Measurements from ENCODE around the gene ZNF341. TPM values are rescaled to one million over a fixed set of nuclear protein-coding genes. Genes with fewer than 3 reads are reported as not detected.

Gene ZNF341
- total and polyA plus RNA-seq, 2 experiments from 2014 or later = 4.3 to 6.1 TPM

- no peak overlapping the region for H3K27ac ChIP-seq (ENCODE audit: low read depth)
- ATAC-seq = no peak
- H3K36me3 Mint-ChIP-seq (ENCODE audit: low read depth) = peaks cover 27% of the 10 kb centered on the region
- H2AFZ ChIP-seq = no peak overlapping the region
- no peaks in the 10 kb centered on the region for H3K79me2 ChIP-seq (replicated peaks; ENCODE audit: insufficient read depth)
- peaks cover 21% of the 10 kb centered on the region for H3K9me3 Mint-ChIP-seq
- no peaks in the 10 kb centered on the region for H3K27me3 ChIP-seq (ENCODE audit: insufficient read depth)
- H4K20me1 ChIP-seq (replicated peaks; ENCODE audit: insufficient read depth) = no peaks in the 10 kb centered on the region
- peaks cover 6% of the 10 kb centered on the region for H3K27me3 Mint-ChIP-seq (ENCODE audit: insufficient read depth, low read depth, poor library complexity)
- peaks cover 5% of the 10 kb centered on the region for H3K4me1 Mint-ChIP-seq
- no peak overlapping the region for H3K4me3 Mint-ChIP-seq
- DNase-seq (ENCODE audit: low spot score) = no peak
- H3K4me1 ChIP-seq (ENCODE audit: insufficient read depth) = peaks cover 5% of the 10 kb centered on the region; the same call in 1 of the 2 replicates
- TF ChIP-seq EZH2phosphoT487 (IDR thresholded peaks at IDR 0.05; ENCODE audit: unreplicated experiment) (no peak), EZH2 (IDR thresholded peaks at IDR 0.05; ENCODE audit: low read depth, unreplicated experiment) (no peak)
- no peak overlapping the region for H3K27ac Mint-ChIP-seq
- no peaks in the 10 kb centered on the region for H3K9me2 ChIP-seq (ENCODE audit: insufficient read depth)
- H3F3A ChIP-seq (replicated peaks; ENCODE audit: low read depth) = no peaks in the 10 kb centered on the region
- H3K4me2 ChIP-seq = no peak overlapping the region
- no peak overlapping the region for H3K4me3 ChIP-seq
- no peaks in the 10 kb centered on the region for H3K36me3 ChIP-seq (ENCODE audit: insufficient read depth)
Measured at GRCh38 chr20:33740189-33740588, 8.4 kb downstream of the ZNF341 start.

GRCh38 chr20:33744181-33744580, 12.4 kb downstream of the ZNF341 start:
- Histone ChIP-seq H2AFZ (no peak overlapping the region), H3K36me3 (ENCODE audit: insufficient read depth) (no peaks in the 10 kb centered on the region), H3K27ac (ENCODE audit: low read depth) (no peak overlapping the region), H3K4me3 (no peak overlapping the region), H3K79me2 (replicated peaks; ENCODE audit: insufficient read depth) (no peaks in the 10 kb centered on the region), H4K20me1 (replicated peaks; ENCODE audit: insufficient read depth) (no peaks in the 10 kb centered on the region), H3K27me3 (ENCODE audit: insufficient read depth) (no peaks in the 10 kb centered on the region), H3K9me2 (ENCODE audit: insufficient read depth) (no peaks in the 10 kb centered on the region), H3K4me2 (no peak overlapping the region), H3K4me1 (ENCODE audit: insufficient read depth) (no peaks in the 10 kb centered on the region), H3F3A (replicated peaks; ENCODE audit: low read depth) (no peaks in the 10 kb centered on the region)
- peaks cover 6% of the 10 kb centered on the region for H3K27me3 Mint-ChIP-seq (ENCODE audit: insufficient read depth, low read depth, poor library complexity)
- H3K27ac Mint-ChIP-seq = no peak overlapping the region
- ATAC-seq (no peak), DNase-seq (ENCODE audit: low spot score) (no peak)
- no peak overlapping the region for H3K4me3 Mint-ChIP-seq
- H3K9me3 Mint-ChIP-seq = no peaks in the 10 kb centered on the region; the same call in 2 of the 3 replicates
- no peak for TF ChIP-seq CREB1 (CRISPR knock-in tag; IDR thresholded peaks at IDR 0.05; ENCODE audit: low read depth)
- TF ChIP-seq EZH2 (IDR thresholded peaks at IDR 0.05; ENCODE audit: low read depth, unreplicated experiment) = no peak
- TF ChIP-seq ZNF462 (CRISPR knock-in tag; IDR thresholded peaks at IDR 0.05) = no peak
- no peak for TF ChIP-seq REST (IDR thresholded peaks at IDR 0.05; ENCODE audit: unreplicated experiment)
- no peak for TF ChIP-seq ETS1 (IDR thresholded peaks at IDR 0.05)
- no peak for TF ChIP-seq ZNF331 (CRISPR knock-in tag; IDR thresholded peaks at IDR 0.05; ENCODE audit: low read depth)
- TF ChIP-seq NANOG (IDR thresholded peaks at IDR 0.05; ENCODE audit: borderline replicate concordance) = no peak
- no peak for TF ChIP-seq ZNF114 (CRISPR knock-in tag; IDR thresholded peaks at IDR 0.05)
- no peaks in the 10 kb centered on the region; the same call in 2 of the 3 replicates for H3K4me1 Mint-ChIP-seq
- peaks cover 12% of the 10 kb centered on the region; the same call in 2 of the 3 replicates for H3K36me3 Mint-ChIP-seq (ENCODE audit: low read depth)

All from GM23338 (cell line).